NCI-H187 (cell line): ENCODE data around the gene ASTN2.

Source experiments
- DNase-seq, 2 experiments: peaks; one replicate each; lab custom pipeline; 2025; lab: John Stamatoyannopoulos, UW

Gene ASTN2

GRCh38 chr9:117414906-117415331, at the start of gene ASTN2:
TSS of gene ASTN2 (minus strand) at chr9:117415057. CDS start at chr9:117414938, 119 bp downstream.
- DNase-seq = no peak

DNA sequence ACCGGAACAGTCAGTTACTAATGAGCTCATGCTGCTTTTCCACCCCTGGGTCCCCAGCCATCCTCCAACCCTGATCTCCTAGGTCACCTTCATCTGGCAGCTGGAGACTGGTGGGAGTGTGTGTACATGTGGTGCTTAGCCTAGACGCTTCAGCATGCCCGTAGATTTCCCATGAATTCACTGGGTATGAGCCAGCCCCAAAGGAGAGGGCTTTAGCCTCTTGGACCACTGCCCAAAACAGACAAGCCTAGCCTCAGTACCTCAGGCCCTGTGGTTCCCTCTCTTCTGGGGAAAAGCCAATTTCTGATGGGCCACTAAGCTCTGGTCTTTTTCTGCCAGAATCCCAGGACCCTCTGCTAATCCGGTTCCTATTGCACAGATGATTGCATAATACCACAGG, 48.0 kb upstream of the ASTN2 start:
- no peak for DNase-seq

- no peak for DNase-seq
Measured at GRCh38 chr9:117461386-117461785, 46.5 kb upstream of the ASTN2 start.

GRCh38 chr9:117460743-117461142, 45.9 kb upstream of the ASTN2 start:
- DNase-seq = no peak

GRCh38 chr9:117459913-117460312, 45.1 kb upstream of the ASTN2 start:
- no peak for DNase-seq

- no peak for DNase-seq
Measured at GRCh38 chr9:117458066-117458465, 43.2 kb upstream of the ASTN2 start.

DNA sequence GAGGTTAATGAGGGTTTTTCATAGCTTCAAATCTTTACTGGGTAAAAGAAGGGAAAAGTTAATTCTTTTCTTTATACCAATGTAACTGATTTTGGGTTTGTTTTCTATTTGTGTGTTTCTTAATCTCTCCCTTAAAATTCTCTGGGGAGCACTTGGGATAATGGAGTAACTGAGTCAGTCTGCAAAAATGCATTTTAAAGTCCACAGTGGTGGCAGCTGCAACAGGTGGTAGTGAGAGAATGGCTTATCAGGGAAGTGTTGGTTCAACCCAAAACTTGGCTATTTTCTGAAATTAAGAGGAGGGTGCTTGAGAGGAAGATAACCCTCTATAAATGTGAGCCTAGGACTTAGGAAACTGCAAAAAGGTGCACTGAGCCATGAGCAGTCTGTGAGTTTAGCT, 39.9 kb upstream of the ASTN2 start:
- no peak for DNase-seq

DNA sequence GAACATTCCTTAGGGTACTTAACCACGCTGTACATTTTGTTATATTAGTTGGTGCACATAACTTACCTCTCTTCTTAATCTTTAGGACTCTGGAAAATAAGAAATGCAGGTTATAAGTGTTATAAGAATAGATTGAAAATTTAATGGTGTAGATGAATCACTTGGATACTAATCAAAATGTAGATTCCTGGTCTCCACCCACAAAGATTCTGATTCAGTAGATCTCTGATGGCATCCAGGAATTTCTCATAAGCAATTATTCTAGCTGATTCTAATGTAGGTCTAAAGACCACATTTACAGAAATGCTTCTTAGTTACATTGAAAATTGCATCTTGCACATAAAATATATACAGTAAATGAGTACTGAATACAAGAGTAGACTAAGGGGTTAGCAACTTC, 38.9 kb upstream of the ASTN2 start:
- no peak for DNase-seq

- no peak for DNase-seq
Measured at GRCh38 chr9:117451311-117451710, 36.5 kb upstream of the ASTN2 start.

DNA sequence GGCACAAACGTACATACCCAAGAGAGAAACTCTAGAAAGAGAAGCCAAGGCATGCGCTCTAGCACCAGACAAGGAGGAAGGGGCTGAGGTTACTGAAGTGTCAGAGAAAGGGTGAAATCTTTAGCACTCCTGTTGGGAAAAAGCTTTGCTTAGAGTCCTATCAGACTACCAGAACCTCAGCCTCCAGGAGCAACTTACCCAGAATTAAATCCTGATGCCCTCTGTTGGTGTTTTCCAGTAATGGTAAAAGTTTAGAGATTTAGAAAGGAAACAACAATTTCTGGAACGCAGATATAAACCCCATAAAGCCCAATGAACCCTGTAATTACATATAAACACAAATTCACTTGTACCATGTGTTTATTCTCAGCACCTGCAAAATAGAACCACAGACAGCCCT, 33.2 kb upstream of the ASTN2 start:
- no peak for DNase-seq

- no peak for DNase-seq
Measured at GRCh38 chr9:117445631-117446030, 30.8 kb upstream of the ASTN2 start.

DNA sequence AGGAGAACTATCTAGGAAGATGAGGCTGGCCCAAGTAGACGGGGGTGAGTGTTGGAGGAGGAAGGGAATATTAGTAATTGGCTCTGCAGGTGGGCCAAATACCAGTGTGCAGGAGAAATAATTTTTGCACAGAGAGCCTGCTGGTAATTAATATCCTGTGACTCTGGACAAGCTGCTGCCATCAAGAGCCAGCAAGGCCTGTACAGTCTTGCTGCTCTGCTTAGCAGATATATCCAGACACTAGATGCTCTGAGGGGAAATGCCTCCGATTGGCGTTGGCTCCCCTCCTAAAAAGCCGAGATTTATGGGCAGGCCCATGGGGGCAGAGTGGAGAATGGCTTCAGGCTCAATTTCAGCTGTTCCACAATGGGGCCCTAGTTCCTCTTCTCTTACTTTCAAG, 29.6 kb upstream of the ASTN2 start:
- no peak for DNase-seq

DNA sequence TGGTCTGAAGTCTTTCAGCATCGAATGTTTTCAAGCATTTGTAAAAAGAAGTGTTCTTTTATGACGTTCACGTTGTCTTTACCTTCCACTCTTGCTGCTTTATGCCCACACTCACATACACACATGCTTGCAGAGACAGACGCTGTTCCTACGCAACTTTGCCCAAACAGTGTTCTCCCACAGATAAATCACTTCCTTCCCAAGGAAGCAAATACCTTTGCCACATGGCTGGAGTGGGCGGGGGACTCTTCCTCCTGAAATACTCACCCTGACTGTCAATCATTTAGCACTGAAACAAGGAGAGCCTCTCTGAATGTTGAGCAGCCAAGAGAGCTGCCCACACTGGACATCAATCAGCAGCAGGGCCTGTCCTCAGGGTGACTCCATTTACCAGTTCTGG, 22.4 kb upstream of the ASTN2 start:
- no peak for DNase-seq

DNA sequence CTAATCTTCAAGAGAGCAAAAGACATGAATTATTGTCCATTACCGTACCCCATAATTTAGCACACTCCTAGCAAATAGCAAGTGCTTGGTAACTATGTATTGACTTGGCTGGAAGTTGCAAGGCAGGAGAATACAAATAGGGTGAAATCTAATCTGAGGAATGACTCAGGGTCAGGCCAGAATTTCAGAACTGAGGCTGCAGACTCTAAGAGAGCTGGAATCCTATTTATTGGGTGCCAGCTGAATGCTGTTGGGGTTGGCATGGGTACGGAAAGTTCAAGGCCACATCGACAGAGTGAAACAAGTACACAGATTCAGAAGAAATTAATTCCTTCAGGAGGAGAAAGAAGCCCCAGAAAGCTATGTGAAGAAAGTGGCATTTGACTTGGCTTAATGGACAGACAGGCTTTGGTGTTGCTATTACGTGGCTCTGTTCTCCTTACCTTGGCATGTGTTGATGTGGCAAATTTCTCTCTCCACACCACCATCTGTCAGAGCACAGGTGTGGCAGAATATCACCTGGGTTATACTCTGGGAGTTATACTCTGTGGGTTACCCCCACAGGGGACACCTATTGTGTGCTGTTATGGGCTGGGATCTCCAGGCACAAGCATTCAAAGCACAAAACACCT, 20.9 kb upstream of the ASTN2 start:
- DNase-seq = no peak

- no peak for DNase-seq
Measured at GRCh38 chr9:117434566-117434965, 19.7 kb upstream of the ASTN2 start.

DNA sequence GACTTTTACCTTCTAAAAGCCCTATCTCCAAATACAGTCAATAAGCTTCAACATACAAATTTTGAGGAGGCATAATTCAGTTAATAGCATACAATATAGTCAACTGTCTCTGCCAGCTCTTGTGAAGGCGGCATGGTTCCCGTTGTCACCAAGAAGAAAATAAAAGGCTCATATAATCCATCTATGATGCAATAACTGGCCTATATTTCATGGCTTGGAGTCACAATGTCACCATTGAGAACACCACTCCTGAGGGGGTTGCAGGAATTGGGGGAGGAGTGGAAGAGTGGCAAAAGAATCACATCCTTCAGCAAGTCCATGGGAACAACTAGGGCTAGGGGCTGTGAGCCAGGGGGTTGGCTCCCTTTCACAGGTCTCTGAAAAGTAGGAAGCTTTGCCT, 16.0 kb upstream of the ASTN2 start:
- no peak for DNase-seq

GRCh38 chr9:117427357-117427913, 12.6 kb upstream of the ASTN2 start:
- no peak for DNase-seq

- DNase-seq = no peak
Measured at GRCh38 chr9:117425566-117425965, 10.7 kb upstream of the ASTN2 start.

- no peak for DNase-seq
Measured at GRCh38 chr9:117424291-117424690, 9.4 kb upstream of the ASTN2 start.

DNA sequence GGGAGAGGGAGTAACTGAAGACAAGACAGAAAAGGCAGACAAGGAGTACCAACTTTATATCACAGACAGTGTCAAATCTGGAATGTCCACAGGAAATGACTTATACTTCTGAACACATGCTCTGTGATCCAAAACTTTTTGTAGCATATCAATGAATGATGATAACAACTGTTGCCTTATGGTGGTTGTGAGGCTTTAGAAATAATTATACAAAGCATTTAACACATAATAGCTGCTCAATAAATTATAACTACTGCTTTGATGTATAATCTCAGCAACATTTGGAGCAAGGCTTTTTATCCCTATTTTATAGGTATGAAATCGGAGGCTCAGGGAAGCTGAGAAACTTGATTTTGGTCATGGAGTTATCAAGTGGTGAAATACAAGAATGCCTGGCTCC, 3.3 kb upstream of the ASTN2 start:
- DNase-seq = no peak

- no peak for DNase-seq
Measured at GRCh38 chr9:117416856-117417255, 2.0 kb upstream of the ASTN2 start.

DNA sequence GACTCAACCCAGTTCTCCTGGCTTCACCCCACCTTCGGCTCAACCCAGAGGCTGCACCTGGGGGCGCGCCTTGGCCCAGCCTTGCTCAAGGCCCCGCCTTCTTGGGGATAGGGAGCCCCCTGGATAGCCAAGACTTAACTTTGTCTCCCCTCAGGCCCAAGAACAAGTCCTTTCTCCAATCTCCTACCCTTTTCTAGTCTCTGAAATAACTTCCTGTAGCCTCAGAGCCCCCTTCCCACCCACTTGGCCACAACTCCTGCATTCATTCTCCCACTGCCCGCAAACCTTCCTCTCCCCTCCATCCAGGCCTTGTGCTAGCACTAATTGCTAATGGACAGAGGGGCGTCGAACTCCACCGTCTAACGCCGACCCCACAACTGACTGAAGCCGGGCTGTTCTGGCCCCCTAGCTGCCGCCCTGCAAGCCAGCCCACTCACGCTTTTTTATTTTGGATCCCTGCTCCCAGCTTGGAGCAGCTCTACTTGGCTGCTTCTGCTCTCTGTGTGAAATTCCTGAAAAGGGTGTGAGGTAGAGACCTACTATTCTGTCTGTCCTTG, 579 bp upstream of the ASTN2 start:
- no peak for DNase-seq

DNA sequence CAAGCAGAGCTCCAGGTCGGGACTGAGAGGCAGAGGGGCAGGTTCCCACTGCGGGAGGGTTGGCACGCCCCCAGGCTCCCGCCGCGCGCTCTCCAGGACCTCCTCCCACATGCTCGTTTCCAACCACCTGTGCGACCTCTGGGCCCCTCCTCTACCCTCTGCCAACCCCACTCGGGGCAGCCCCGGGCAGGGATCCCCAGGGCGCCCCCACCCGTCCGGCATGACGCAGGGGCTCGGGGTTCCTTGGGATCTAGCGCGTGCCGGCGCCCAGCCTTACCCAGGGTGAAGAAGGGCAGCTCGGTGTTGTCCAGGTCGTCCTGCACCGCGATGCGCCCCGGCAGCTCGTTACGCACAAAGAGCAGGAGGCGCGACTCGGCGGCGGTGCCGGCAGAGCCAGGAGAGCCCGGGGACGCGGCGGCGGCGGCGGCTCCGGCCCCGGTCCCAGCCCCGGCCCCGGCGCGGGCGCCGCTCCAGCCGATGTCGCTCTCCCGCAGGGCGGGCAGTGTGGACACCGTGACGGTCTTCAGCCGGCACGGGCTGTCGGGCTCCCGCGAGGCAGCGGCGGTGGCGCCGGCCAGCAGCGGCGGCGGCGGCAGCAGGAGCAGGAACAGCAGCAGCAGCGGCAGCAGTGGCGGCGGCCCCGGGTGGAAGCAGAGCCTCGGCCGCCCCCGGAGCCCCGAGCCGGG, 494 bp downstream of the ASTN2 start:
- no peak for DNase-seq
